BJ (cell line): ENCODE measurements around the gene ATP5PD. TPM values are rescaled to one million over a fixed set of nuclear protein-coding genes. Genes with fewer than 3 reads are reported as not detected.

ENCODE experiments used
- CTCF ChIA-PET: fragments of 350-600 bp; formaldehyde crosslinking; extraction: SDS; loops from one replicate; lab custom pipeline; 2021; ENCODE audit warnings: antibody characterized with exemption, inconsistent platforms; lab: Yijun Ruan, JAX
- POLR2A ChIA-PET: fragments of 300-600 bp; sonication (Branson Sonifier 250); formaldehyde crosslinking; extraction: SDS; loops from one replicate; lab custom pipeline; 2021; ENCODE audit warnings: antibody characterized with exemption; lab: Charles Lee
- DNase-seq: peaks from one replicate; pipeline ENCODE4 v3.0.0-alpha.2; 2011; ENCODE audit warnings: low read depth
- H3K27me3 ChIP-seq: 2 replicates; pipeline ENCODE4 v1.6.0; 2011; ENCODE audit warnings: low read length; ENCODE audit not compliant: control insufficient read depth, insufficient read depth
- H3K36me3 ChIP-seq: 2 replicates; pipeline ENCODE4 v1.5.1; 2011; ENCODE audit warnings: low read length; ENCODE audit not compliant: control insufficient read depth, insufficient read depth
- H3K4me3 ChIP-seq: 2 replicates; pipeline ENCODE4 v1.5.1; 2011; ENCODE audit warnings: low read depth, mild to moderate bottlenecking, control low read depth, low read length
- polyA plus RNA-seq: library from polyadenylated mRNA; depleted of rRNA; stranded (reverse); fragments of >200 nt; gene quantifications from 2 replicates; pipeline ENCODE4 v1.2.3, GENCODE V29; 2011
- TF ChIP-seq, protein P1 (sequence below): IDR thresholded peaks from 2 replicates; pipeline ENCODE4 v1.5.1; 2011; ENCODE audit warnings: low read depth, mild to moderate bottlenecking, control low read depth, inconsistent platforms, low read length, moderate library complexity; ENCODE audit not compliant: insufficient read depth

ATP5PD gene
- polyA plus RNA-seq, 1 experiment = 160 TPM

DNA sequence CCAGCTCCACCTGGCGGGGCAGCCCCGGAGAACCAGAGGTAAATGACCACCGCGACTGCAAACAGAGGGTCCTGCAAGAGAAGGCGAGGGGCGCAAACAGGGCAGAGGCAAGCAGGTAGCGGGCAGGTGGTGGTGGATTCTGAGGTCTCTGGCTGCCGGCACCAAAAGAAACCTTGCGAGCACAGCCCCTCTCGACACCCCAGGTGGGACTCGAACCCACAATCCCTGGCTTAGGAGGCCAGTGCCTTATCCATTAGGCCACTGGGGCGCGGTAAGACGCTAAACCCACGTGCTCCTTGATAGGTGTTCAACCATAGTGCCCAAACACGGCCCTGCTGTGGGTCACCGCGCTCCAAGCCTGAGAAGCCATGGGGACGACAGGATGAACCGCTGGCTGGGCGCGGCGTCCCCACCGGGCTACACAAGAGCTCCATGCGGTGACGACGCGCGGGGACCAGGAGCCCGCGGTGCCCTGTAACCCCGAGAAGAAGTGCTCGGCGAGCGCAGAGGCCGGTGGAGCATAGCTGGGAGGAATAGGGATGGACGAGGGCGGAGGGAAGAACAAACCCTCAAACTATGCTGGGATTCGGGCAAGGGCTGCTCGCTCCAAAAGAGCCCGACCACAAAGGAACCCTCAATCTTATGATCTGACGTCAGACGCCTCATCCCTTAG lies 12.4 kb downstream of the ATP5PD start:
- DNase-seq = no peak
- ChIA-PET CTCF (interaction anchor here (0.7 to 2.9 kb wide), 6 partner anchors 9 to 80 kb away, joined by 3 to 16 read pairs (median 4); no protein-coding TSS in a partner anchor), POLR2A (interaction anchor here (1.0 kb wide), 1 partner anchor 14 kb away, joined by 3 read pairs; no protein-coding TSS in a partner anchor)
- Histone ChIP-seq H3K36me3 (0 out of 2 replicates have a peak, but pooled peaks cover 3% of the 10 kb centered on the region), H3K27me3 (no peaks in the 10 kb centered on the region), H3K4me3 (peak overlapping the region; percentile 56)
- TF ChIP-seq, protein P1, sequence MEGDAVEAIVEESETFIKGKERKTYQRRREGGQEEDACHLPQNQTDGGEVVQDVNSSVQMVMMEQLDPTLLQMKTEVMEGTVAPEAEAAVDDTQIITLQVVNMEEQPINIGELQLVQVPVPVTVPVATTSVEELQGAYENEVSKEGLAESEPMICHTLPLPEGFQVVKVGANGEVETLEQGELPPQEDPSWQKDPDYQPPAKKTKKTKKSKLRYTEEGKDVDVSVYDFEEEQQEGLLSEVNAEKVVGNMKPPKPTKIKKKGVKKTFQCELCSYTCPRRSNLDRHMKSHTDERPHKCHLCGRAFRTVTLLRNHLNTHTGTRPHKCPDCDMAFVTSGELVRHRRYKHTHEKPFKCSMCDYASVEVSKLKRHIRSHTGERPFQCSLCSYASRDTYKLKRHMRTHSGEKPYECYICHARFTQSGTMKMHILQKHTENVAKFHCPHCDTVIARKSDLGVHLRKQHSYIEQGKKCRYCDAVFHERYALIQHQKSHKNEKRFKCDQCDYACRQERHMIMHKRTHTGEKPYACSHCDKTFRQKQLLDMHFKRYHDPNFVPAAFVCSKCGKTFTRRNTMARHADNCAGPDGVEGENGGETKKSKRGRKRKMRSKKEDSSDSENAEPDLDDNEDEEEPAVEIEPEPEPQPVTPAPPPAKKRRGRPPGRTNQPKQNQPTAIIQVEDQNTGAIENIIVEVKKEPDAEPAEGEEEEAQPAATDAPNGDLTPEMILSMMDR = peak; percentile 28; the same call in 1 of the 2 replicates

DNA sequence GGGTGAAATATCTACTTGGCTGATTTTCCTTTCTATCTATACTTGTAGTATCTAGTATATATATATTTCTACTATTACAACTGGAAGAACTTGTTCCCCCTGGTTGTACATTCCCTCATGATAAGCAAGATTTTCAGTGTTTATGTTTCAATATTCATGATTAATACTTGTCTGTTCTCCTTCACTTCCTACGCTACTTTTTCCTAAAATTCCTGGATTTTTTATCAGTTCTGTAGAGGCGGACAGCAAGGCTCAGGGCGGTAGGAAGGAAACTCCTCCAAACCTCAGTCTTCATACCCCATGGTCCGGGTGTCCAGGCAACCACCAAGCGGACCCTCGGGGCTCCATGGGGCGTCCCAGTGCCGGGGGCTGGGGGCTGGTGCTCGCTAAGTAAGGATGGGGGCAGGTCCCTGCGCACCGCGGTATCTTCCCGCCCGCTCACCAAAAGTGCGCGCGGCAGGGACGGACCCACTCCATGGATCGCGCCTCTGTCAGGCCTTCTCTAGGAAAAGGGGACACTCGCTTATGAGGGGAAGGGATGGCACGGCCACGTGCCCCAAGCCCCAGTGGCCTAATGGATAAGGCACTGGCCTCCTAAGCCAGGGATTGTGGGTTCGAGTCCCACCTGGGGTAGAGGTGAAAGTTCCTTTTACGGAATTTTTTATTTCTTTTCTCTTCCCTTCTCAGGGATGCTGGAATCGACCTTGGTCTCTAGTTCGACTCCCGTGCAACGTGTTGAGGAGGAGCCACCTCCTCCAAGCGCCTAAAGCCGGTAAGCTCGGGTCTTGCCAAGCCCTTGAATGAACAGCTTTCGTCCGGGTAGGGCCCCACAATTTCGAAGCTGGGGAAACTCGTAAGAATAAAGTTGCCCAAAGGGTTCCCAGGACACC lies 13.2 kb downstream of the ATP5PD start:
- TF ChIP-seq, protein P1 = no peak
- Histone ChIP-seq H3K4me3 (peak overlapping the region; percentile 60), H3K36me3 (0 out of 2 replicates have a peak, but pooled peaks cover 2% of the 10 kb centered on the region), H3K27me3 (no peaks in the 10 kb centered on the region)
- POLR2A ChIA-PET = no interaction called here
- CTCF ChIA-PET = interaction anchor here (0.8 to 2.9 kb wide), 3 partner anchors 62 to 80 kb away, joined by 3 to 16 read pairs (median 8); no protein-coding TSS in a partner anchor
- DNase-seq = no peak

DNA sequence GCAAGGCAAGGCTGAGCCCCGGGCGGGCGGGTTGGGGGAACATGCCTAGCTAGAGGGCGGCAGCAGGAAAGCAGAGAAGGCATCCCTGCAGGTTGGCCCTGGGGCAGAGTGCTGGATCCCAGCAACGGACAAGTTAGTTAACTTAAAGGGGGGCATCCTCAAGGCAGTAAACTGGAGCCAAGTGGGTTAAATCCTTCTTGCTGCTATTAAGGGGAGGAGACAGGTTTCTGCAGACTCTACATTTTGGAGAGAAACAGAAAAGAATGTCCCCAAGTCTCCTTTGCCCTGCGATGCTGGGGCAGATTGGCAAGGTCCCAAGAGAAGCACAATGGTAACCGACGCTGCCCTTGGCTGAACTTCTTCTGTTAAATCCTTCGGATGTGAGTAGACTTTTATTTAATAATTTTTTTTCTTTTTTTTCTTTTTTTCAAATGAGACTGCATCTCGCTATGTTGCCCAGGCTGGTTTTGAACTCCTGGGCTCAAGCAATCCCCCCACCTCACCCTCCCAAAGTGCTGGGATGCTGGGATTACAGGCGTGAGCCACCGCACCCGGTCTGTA lies 14.0 kb downstream of the ATP5PD start:
- H3K27me3 ChIP-seq = no peaks in the 10 kb centered on the region
- POLR2A ChIA-PET = interaction anchor here (0.7 kb wide), 1 partner anchor 48 kb away, joined by 10 read pairs; no protein-coding TSS in a partner anchor
- TF ChIP-seq, protein P1 = no peak
- CTCF ChIA-PET = interaction anchor here (1.4 to 1.8 kb wide), 3 partner anchors 9 to 75 kb away, joined by 6 to 8 read pairs (median 7); no protein-coding TSS in a partner anchor
- H3K4me3 ChIP-seq = peak overlapping the region; percentile 60
- no peak for DNase-seq
- no peaks in the 10 kb centered on the region for H3K36me3 ChIP-seq

DNA sequence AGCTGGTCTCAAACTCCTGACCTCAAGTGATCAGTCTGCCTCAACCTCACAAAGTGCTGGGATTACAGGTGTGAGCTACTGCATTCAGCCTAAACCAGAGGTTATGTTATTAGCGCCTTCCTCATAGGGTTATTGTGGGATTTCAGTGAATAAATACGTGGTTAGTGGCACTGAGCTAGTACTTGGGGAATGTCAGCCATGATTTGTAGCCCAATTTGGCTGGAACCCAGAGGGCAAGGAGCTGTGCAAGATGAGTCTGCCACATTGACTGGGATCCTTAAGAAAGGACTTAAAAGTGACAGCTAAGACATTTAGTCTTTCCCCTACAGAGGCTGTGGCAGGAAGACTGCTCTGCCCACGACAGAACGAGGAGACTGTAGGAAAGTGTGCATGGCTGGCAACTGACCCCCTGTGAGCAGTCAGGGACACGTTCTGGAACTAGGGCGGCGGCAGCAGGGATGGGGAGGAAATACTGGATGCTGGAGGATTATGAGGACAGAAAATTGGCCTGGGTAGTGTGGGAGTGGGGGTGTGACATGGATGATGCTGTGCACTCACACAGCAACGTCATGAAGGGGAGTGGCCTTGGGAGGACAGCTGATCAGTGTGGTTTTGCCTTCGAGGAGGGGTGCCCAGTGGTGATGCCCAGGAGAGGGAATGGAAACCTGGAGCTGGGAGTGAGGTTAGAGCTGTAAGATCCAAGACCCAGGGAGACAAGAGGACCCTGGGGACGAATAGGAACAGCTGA lies 14.6 kb downstream of the ATP5PD start:
- no peaks in the 10 kb centered on the region for H3K36me3 ChIP-seq
- POLR2A ChIA-PET = interaction anchor here (0.7 kb wide), 1 partner anchor 47 kb away, joined by 10 read pairs; no protein-coding TSS in a partner anchor
- CTCF ChIA-PET = interaction anchor here (0.9 to 1.8 kb wide), 4 partner anchors 9 to 74 kb away, joined by 4 to 8 read pairs (median 6); partner anchors contain the start of gene MRPL58
- H3K27me3 ChIP-seq = no peaks in the 10 kb centered on the region
- TF ChIP-seq, protein P1 = no peak
- DNase-seq = no peak
- H3K4me3 ChIP-seq = peak overlapping the region; percentile 26
